Sciatic nerve (tissue), 2 donors: ENCODE measurements around the gene MCU. TPM values are rescaled to one million over a fixed set of nuclear protein-coding genes. Genes with fewer than 3 reads are reported as not detected.
"Not testable (repeated sequence)": the region's sequence is repeated elsewhere in the genome, so short reads cannot be mapped to it uniquely, and the experiment has no call there.

ENCODE experiments used
- ATAC-seq: fragments of 200-7000 bp; cut with Tn5 transposase; one replicate; pipeline ENCODE4 v1.9.1; 2020; ENCODE audit warnings: mild to moderate bottlenecking, moderate library complexity
- DNase-seq: peaks from one replicate; pipeline ENCODE4 v3.0.0-alpha.2; 2020; ENCODE audit warnings: low spot score
- intact Hi-C: fragments of 100-400 bp; cut with DNase I; formaldehyde crosslinking; loops from one replicate; pipeline ENCODE4 v1.14.2; 2022
- total RNA-seq: library from RNA; stranded (reverse); fragmentation: NEBNext Ultra II Directional; extraction: Animal tissue kit (Norgen Biotek cat#: 25700); gene quantifications from one replicate; pipeline ENCODE4 v1.2.1, GENCODE V29; 2021
- donor health status: DM: no; HTN: no; CAD: no.
- donor health status: DM: no; HTN: no; CAD: no.

The MCU gene
- total RNA-seq, 1 donor from 2014 or later: 25.5 TPM

- ATAC-seq (no peak), DNase-seq (no peak)
- intact Hi-C loops: no loop called here
Observed at GRCh38 chr10:72719941-72720592, 28.1 kb downstream of the MCU start.

DNA sequence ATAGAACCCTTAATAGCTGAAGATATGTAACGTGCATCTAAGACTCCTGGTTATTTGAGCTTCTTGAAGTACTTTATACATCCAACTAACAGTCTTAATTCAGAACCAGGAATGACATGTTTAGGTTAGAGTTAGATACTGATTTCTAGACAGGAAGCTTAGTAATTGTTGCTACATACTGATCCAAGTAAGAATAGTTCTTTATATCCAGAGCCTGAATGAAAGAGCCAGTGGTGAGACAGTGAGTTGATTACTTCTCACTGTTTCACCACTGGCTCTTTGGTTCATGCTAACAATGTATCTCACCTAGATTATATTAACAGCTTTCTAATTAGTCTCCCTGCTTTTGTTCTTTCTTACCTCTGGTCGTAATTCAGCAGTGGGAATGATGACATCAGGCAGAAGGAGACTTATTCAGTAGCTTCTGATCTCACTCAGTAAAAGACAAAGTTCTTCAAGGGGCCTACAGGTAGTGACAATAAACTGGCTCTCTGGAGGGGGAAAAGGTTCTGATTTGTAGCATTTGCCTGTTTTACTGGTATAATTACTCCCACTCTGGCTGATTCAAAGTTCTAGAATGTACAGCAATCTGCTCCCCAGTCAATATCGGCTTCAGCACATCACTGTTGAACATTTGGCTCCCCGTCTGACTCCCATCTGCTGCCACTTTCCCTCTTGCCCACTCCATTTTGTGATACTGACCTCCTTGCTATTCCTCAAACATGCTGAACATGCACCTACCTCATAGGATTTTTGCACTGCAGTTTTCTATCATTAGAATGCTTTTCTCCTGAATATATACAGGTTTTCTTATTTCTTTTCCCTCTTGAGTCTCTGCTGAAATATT, 29.1 kb downstream of the MCU start:
- DNase-seq: no peak
- ATAC-seq: no peak
- intact Hi-C loops: no loop called here

GRCh38 chr10:72727130-72727529, 35.2 kb downstream of the MCU start:
- ATAC-seq (no peak), DNase-seq (no peak)
- intact Hi-C loops: no loop called here

DNA sequence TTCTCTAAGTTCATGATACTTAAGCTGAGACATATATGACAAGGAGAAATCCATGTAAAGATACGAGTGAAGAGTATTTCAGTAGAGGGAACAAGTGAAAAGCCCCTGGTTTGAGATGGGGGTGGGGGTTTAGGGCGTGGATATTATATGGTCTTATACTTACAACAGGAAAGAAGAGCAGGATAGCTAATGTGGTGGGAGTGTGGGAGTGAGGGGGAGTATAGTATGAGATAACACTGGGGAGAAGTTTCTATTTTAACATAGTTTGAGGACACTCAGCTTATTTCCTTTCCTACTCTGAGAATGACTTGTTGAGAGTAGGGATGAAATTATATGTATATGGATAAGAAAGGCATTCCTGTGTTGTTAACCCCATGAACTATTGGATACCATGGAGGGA, 36.5 kb downstream of the MCU start:
- intact Hi-C loops: no loop called here
- ATAC-seq: no peak
- DNase-seq: no peak

DNA sequence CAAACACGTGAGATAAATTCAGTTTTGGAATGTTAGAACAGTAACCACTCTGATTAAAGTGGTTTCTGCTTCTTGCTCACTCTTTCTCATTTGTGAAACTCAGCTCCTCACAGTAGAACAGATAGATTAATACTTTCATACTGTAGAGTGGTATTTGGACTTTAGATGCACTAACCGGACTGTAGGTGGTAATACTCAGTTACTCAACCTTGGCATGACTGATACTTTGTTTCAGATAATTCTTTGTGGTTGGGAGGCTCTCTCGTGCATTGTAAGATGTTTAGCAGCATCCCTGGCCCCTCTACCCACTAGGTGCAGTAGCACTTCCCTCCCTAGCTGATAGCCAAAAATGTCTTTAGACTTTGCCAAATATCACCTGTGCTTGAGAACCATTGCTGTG, 37.6 kb downstream of the MCU start:
- intact Hi-C loops: no loop called here
- ATAC-seq (no peak), DNase-seq (no peak)

GRCh38 chr10:72730479-72730878, 38.5 kb downstream of the MCU start:
- DNase-seq (no peak), ATAC-seq (no peak)
- intact Hi-C loops: no loop called here

DNA sequence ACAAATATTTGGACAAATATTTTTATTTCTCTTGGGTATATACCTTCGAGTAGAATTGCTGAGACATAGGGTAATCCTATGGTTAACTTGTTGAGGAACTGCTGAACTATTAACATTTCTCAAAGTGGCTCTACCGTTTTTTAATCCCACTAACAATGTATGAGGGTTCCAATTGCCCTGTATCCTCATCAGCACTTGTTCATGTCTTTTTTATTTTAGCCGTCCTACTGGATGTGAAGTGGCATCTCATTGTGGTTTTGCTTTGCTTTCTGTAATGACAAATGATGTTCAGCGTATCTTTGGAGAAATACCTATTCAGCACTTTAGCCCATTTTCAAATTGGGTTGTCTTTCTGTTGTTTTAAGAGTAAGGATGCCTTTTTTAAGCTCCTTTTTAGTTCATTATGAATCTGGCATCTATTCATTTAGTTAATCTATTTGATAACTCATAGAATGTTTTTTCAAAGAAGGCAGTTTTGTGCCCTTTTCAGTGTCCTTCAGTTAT, 40.0 kb downstream of the MCU start:
- ATAC-seq (no peak), DNase-seq (no peak)
- intact Hi-C loops: no loop called here

GRCh38 chr10:72732521-72732920, 40.6 kb downstream of the MCU start:
- no peak for ATAC-seq
- intact Hi-C loops: no loop called here

DNA sequence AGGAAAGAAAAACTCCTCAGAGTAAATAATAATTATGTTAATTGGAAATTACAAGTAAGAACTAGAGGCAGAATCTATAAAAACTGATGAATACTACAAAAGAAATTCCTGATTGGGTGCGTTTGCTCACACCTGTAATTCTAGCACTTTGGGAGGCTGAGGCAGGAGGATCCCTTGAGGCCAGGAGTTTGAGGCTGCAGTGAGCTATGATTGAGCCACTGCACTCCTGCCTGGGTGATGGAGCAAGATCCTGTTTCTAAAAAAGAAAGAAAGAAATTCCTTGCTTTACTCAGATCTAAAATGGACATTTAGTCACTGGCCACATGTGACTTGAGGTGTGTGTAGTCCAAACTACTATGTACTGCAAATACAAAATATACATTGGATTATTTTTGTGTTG, 42.0 kb downstream of the MCU start:
- no peak for ATAC-seq
- intact Hi-C loops: no loop called here
- no peak for DNase-seq

More at GRCh38 chr10:72732521-72732920, 40.6 kb downstream of the MCU start:
- DNase-seq: no peak

GRCh38 chr10:72735288-72735936, 43.5 kb downstream of the MCU start:
- no peak for ATAC-seq
- intact Hi-C loops: no loop called here
- no peak for DNase-seq

DNA sequence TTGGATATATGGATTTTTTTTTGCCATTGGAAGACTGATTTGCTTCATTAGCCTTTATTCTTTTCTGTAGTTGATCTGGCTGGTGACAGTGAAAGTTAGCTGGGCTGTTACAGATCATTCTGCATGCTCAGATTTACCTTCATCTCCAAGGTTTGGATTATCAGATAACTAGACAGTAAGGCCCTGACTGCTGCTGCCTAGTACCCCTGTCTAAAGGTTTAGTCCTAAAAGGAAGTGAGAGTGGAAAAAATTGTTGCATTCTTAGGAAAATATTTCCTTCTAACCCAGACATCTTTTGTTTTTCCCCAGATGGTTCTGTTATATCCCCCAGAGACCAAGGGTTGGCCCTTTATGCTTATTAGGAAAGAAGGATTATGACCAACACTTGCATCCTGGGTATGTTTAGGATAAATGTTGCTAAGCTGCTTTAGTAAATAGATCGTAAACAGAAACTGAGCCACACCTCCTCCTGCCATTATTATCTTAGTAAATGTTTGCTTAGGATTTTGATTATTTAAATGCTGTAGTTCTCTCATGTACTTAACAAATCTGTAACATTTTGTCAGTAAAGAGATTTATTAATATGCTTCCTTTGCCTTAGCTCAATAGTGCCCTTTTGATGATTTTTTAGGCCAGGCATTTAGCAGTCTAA, 44.4 kb downstream of the MCU start:
- ATAC-seq (no peak), DNase-seq (no peak)
- intact Hi-C loops: no loop called here

DNA sequence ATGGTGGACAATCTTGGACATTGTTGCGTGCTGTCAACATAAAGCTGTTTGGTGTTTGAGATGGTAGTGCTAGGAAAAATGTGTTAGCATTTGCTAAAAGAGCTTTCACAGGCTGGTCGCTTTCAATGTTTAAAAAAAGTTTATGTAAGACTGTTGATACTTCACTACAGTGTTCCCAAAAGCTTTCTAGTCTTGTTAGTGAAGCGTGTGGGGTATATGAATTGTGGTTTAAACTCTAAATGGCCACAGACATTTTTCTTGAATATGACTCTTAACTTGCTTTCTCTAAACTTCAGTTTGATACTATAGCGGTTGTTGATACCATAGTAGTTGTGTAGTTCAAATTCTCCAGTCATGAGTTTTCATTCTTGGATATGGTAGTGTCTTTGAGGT, 44.9 kb downstream of the MCU start:
- DNase-seq (no peak), ATAC-seq (no peak)
- intact Hi-C loops: no loop called here

GRCh38 chr10:72737357-72737756, 45.4 kb downstream of the MCU start:
- DNase-seq, ATAC-seq, intact Hi-C loops: not testable (repeated sequence)

- intact Hi-C loops: no loop called here
- DNase-seq (no peak), ATAC-seq (peak; percentile 82)
Observed at GRCh38 chr10:72738486-72738885, 46.5 kb downstream of the MCU start.

- intact Hi-C loops: loop anchor here (10.0 kb wide), 1 partner anchor 1776 kb away; no protein-coding TSS in a partner anchor
- ATAC-seq (no peak), DNase-seq (no peak)
Observed at GRCh38 chr10:72740528-72740927, 48.6 kb downstream of the MCU start.

- no peak for DNase-seq
- intact Hi-C loops: loop anchor here (10.0 kb wide), 1 partner anchor 1777 kb away; no protein-coding TSS in a partner anchor
- no peak for ATAC-seq
Observed at GRCh38 chr10:72742092-72742491, 50.1 kb downstream of the MCU start.

- ATAC-seq: no peak
- DNase-seq: no peak
- intact Hi-C loops: loop anchor here (10.0 kb wide), 1 partner anchor 1778 kb away; no protein-coding TSS in a partner anchor
Observed at GRCh38 chr10:72742797-72743196, 50.9 kb downstream of the MCU start.

GRCh38 chr10:72744566-72744965, 52.6 kb downstream of the MCU start:
- DNase-seq (no peak), ATAC-seq (no peak)
- intact Hi-C loops: loop anchor here (10.0 kb wide), 1 partner anchor 1780 kb away; no protein-coding TSS in a partner anchor
